ENCODE data around the gene FAM81B. TPM values are rescaled to one million over a fixed set of nuclear protein-coding genes. Genes with fewer than 3 reads are reported as not detected.
"Not testable (repeated sequence)": the region's sequence is repeated elsewhere in the genome, so short reads cannot be mapped to it uniquely, and the experiment has no call there.

FAM81B gene
- polyA plus RNA-seq, 1 donor from 2014 or later, result not detected

- Histone ChIP-seq H2AFZ (ENCODE audit: low read depth, low read length) (no peak overlapping the region), H3K36me3 (ENCODE audit: insufficient read depth, low read length) (no peaks in the 10 kb centered on the region), H3K27ac (ENCODE audit: low read length) (no peak overlapping the region), H3K9ac (ENCODE audit: low read length) (no peak overlapping the region), H3K27me3 (ENCODE audit: insufficient read depth, low read depth, low read length) (no peaks in the 10 kb centered on the region), H3F3A (ENCODE audit: insufficient read depth, low read length, poor library complexity, severe bottlenecking) (no peaks in the 10 kb centered on the region), H3K9me2 (ENCODE audit: insufficient read depth, low read length) (no peaks in the 10 kb centered on the region), H4K20me1 (ENCODE audit: insufficient read depth) (no peaks in the 10 kb centered on the region), H3K79me2 (replicated peaks; ENCODE audit: insufficient read depth, low read length) (no peaks in the 10 kb centered on the region), H3K4me2 (ENCODE audit: low read length) (no peak overlapping the region), H3K4me3 (ENCODE audit: low read length) (no peak overlapping the region), H3K9me3 (ENCODE audit: low read length) (no peaks in the 10 kb centered on the region)
- TF ChIP-seq TAF1 (IDR thresholded peaks at IDR 0.05; ENCODE audit: low read depth), result no peak
- no peak for TF ChIP-seq EZH2 (IDR thresholded peaks at IDR 0.05; ENCODE audit: borderline replicate concordance, insufficient read depth, low read length, poor library complexity, severe bottlenecking)
- no peak for TF ChIP-seq MXI1 (conservative IDR thresholded peaks at IDR 0.05; ENCODE audit: poor library complexity, severe bottlenecking)
- TF ChIP-seq REST (IDR thresholded peaks at IDR 0.05; ENCODE audit: borderline replicate concordance), result no peak
- TF ChIP-seq RAD21 (conservative IDR thresholded peaks at IDR 0.05), result no peak
- TF ChIP-seq CTCF (IDR thresholded peaks at IDR 0.05; ENCODE audit: poor library complexity, severe bottlenecking), result no peak
- no peak for TF ChIP-seq EP300 (conservative IDR thresholded peaks at IDR 0.05; ENCODE audit: poor library complexity, severe bottlenecking)
- no peak for TF ChIP-seq POLR2AphosphoS5 (IDR thresholded peaks at IDR 0.05)
- TF ChIP-seq SMC3 (conservative IDR thresholded peaks at IDR 0.05; ENCODE audit: poor library complexity), result no peak
These were observed 32.3 kb upstream of the FAM81B start for GRCh38 chr5:95358848-95359247.

- not testable (repeated sequence) for H3F3A ChIP-seq (ENCODE audit: insufficient read depth, low read length, poor library complexity, severe bottlenecking); H3K4me2 ChIP-seq (ENCODE audit: low read length); H2AFZ ChIP-seq (ENCODE audit: low read depth, low read length); H4K20me1 ChIP-seq (ENCODE audit: insufficient read depth); H3K79me2 ChIP-seq (replicated peaks; ENCODE audit: insufficient read depth, low read length); H3K27ac ChIP-seq (ENCODE audit: low read length); H3K9ac ChIP-seq (ENCODE audit: low read length); H3K27me3 ChIP-seq (ENCODE audit: insufficient read depth, low read depth, low read length); H3K9me2 ChIP-seq (ENCODE audit: insufficient read depth, low read length); H3K36me3 ChIP-seq (ENCODE audit: insufficient read depth, low read length); H3K9me3 ChIP-seq (ENCODE audit: low read length); H3K4me3 ChIP-seq (ENCODE audit: low read length)
These were observed 30.5 kb upstream of the FAM81B start for GRCh38 chr5:95360667-95361066.
